Dermis blood vessel endothelial cell (primary cell): ENCODE results near the gene PFN3. TPM values are rescaled to one million over a fixed set of nuclear protein-coding genes. Genes with fewer than 3 reads are reported as not detected.
"Not testable (repeated sequence)": the region's sequence is repeated elsewhere in the genome, so short reads cannot be mapped to it uniquely, and the experiment has no call there.

Experiments used
- DNase-seq: peaks from one replicate; pipeline ENCODE4 v3.0.0; 2010
- total RNA-seq: library from RNA; depleted of rRNA; stranded (reverse); fragments of >200 nt; gene quantifications from 2 replicates; pipeline ENCODE4 v1.2.3, GENCODE V29; 2014

PFN3 gene
- total RNA-seq, 1 donor from 2014 or later, result not detected

DNA sequence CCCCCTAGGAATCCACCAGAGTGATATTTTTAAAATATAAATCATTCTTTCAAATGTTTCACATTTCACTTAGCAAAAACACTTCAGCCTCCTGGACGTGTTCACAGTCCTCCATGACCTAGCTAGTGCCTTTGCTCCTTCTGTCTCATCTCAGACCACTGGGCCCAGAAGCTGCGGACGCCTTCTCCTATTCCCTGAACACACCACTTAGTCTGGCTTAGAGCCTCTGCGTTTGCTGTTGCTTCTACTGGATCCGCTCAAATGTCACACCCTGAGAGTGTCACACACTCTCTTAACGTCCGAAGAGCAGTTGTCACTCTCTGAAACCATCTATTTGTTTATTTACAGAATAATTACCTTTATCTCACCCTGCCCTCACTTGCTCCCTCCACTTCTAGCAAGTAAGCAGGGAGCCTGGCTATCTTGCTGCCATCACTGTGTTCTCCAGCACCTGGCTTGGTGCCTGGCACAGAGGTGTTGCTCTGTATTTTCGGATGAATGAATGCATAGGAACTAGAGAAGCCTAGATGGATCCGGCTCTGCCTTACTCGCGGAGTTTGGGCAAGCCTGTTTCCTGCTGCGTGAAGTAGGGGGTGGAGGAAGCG, 24.8 kb upstream of the PFN3 start:
- DNase-seq, result no peak

DNA sequence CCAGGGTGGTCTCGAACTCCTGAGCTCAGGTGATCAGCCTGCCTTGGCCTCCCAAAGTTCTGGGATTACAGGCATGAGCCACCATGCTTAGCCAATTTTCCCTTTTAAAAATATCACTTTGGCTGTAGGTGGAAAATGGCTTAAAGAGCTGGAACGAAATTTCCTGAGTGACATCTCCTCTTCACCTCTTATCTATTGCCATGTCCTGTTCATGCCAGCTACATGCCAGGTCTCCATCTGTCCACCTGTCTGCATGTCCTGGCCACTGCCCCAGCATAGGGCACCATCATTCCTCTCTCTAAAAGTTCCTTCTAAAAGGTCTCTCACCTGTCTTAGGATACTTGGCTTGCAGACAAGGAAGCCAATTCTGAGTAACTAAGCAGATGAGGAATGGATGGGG, 23.2 kb upstream of the PFN3 start:
- no peak for DNase-seq

DNA sequence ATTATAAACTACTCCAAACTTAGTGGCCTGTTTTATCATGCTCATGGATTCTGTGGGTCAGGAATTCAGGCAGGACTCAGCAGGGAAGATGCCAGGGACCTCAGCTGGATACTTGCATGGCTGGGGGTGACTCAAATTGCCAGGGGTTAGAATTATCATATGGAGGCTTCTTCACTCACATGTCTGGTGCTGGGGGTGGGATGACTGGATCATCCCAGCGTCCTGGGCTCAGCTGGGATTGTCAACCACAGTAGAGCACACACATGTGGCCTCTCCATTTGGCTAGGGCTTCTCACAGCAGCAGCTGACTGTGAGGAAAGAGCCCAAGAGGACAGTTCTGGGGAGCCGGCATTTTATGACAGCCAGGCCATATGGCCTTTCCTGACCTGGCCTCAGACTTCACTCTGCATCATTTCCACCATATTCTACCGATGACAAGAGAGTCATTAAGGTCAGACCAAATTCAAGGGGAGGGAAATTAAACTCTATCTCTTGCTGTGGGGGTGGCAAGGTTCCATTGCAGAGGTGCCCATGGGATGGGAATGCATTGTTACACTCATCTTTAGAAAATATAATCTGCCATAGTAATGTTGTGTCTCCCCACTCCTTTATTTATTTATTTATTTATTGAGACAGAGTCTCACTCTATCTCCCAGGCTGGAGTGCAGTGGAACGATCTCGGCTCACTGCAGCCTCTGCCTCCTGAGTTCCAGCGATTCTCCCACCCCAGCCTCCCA, 20.8 kb upstream of the PFN3 start:
- DNase-seq, result no peak

DNA sequence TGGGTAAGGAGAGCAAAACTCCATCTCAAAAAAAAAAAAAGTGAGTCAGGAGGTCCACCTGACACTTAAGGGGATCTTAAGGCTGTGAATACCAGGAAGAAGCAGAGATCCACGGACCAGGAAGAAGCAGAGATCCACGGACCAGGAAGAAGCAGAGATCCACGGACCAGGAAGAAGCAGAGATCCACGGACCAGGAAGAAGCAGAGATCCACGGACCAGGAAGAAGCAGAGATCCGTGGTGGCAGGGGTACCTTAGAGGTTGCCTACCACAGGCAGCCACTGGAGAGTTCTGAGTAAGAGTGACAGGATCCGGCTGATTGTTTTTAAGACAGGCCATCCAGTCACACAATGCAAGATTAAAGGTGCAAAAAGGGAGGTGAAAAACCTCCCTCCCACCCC, 20.0 kb upstream of the PFN3 start:
- not testable (repeated sequence) for DNase-seq

DNA sequence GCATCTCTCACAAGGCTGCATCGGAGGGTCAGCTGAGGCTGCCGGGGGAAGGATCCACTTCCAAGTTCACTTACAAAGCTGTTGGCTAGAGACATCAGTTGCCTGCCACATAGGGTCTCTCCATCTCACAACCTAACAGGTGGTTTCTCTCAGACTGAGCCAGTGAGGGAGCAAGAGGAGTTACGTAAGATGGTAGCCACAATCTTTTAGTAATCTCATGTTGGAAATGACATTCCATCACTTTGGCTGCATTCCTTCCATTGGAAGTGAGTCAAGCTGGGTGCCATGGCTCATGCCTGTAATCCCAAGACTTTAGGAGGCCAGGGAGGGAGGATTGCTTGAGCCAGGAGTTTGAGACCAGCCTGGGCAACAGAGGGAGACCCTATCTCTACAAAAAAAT, 18.6 kb upstream of the PFN3 start:
- DNase-seq, result no peak

DNA sequence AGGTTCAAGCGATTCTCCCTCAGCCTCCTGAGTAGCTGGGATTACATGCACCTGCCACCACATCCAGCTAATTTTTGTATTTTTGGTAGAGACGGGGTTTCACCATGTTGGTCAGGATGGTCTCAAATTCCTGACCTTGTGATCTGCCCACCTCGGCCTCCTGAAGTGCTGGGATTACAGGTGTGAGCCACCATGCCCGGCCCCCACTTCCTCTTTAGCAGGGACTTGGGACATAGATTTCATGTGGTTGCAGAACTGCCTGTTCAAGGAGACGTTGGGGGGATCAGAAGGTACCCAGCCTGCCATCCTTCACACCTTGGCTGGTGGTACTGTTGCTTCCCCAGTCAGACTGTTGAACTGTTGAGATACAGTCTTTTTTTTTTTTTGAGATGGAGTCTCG, 16.6 kb upstream of the PFN3 start:
- DNase-seq, result not testable (repeated sequence)

DNA sequence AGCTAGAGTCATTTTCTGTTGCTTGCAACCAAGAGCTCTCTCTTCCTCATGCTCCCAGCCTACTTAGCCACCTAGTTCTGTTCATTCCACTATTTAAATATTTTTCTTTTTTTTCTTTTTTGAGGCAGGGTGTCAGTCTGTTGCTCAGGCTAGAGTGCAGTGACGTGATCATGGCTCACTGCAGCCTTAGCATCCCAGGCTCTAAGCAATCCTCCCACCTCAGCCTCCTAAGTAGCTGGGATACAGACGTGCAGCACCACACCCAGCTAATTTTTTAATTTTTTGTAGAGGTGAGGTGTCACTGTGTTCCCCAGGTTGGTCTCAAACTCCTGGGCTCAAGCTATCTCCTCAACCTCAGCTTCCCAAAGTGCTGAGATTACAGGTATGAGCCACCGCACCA, 14.0 kb upstream of the PFN3 start:
- DNase-seq, result no peak

DNA sequence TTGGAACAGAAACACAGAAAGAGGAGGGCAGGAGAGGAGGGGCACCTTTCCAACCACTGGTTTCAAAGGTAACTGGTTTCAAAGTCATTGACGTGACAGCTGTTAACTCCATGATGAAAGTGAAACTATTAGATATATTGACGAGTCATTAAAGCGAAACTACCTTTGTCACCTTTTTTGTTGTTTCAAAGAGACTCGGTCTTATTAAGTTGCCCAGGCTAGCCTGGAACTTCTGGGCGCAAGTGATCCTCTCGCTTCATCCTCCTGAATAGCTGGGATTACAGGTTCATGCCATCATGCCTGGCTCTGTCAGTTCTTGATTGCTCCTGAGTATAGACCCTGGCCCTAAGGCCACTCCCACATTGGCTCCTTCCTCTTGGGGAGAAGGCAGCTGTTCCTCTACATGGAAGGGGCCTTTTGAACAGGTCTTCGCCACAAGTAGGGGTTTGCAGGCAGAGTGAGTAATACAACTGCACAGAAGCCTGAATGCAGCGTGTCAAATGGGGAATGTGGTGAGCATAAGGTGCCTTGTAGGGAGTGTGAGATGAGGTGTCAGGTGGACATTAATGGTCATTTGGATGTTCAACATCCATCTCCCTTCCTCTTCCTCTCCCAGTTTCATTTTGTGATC, 12.3 kb upstream of the PFN3 start:
- DNase-seq, result no peak

DNA sequence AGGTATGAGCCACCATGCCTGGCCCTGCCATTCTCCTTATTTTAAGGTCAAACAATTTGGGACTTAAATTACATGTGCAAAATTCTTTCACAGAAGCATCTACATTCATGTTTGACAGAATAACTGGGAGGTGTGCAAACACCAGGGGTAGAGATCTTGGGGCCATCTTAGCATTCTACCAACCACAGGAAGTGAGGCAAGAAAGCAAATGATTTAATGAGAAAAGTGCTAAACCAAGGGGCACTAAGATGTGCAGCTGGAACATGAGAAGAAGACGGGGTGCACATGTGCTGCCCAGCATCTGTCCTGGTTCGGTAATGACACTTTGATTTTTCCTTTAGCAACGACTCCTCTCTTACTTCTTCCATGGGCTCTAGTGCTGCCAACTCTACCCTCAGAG, 10.1 kb upstream of the PFN3 start:
- no peak for DNase-seq

DNA sequence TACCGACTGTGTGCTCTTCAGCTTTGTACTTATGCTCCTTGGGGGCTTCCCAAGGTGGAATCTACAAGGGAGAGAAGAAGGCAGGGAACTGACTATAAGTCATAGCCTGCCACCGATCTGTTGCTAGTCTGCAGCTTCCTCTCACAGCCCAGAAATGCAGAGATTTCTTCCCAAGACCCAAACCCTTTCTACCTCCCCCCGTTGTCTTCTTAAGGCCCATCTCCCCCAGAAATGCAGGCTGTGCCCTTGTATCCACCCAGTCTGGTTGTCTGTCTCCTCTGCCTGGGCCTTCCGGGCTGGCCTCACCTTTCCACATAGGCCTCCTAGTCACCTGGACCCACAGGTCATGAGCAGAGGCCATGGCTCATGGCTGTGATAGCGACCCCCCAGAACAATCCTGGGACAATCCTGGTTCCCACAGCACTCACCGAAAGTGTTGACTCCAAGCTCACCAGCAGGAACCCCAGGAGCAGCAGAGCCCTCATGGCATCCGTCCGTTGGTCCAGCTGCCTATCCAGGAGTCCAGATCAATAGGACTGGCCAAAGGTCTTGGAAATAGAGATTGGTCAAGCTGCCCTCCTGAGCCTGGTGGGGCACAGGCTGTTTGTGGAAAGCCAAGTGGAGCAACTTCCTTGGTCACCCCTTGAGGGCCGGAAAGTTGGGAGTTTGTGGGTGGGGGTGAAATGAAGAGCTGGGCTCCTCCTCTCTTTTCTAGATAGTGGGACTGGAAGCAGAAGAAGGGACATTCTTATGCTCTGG, 8.8 kb upstream of the PFN3 start, which contains the start of gene F12:
F12 (minus strand) TSS at position 522 of the 759 bp plus-strand sequence; CDS start at position 485, 37 bp downstream.
- DNase-seq, result no peak

DNA sequence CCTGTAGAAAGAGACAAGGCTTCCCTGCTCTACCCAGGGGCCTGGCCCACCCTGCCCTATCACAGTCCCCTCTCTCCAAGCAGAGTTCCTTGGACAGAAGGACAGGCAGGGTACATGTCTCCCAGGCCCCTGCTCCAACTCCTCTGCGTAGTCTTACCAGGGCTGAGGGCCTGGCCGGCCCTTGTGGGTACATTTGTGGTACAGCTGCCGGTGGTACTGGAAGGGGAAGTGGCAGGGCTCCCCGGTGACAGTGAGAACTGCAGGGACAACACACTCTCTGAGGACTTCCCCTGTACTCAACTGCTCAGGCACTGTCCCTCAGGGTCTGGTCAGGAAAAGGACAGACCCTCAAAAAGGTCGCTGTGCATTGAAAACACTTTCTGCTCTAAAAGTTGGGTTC, 5.3 kb upstream of the PFN3 start:
- DNase-seq, result no peak

DNA sequence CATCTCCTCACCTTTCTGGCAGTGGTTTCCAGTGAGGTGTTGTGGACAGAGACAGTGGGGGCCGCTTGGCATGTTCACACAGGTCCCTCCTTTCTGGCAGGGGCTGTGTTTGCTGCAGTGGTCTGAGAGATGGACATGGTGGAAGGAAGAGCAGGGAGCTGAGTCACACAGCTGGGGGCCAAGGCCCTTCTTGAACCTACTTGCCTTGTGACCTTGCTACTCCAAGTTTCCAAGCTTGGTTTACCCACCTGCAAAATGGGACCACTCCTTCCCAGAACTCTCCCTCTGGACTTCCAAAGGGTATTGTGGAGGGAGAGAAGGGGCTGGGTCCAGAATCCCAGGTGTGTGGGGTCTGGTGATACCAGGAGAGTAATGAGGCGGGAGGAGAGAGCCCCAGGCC, 4.9 kb upstream of the PFN3 start:
- DNase-seq, result no peak

DNA sequence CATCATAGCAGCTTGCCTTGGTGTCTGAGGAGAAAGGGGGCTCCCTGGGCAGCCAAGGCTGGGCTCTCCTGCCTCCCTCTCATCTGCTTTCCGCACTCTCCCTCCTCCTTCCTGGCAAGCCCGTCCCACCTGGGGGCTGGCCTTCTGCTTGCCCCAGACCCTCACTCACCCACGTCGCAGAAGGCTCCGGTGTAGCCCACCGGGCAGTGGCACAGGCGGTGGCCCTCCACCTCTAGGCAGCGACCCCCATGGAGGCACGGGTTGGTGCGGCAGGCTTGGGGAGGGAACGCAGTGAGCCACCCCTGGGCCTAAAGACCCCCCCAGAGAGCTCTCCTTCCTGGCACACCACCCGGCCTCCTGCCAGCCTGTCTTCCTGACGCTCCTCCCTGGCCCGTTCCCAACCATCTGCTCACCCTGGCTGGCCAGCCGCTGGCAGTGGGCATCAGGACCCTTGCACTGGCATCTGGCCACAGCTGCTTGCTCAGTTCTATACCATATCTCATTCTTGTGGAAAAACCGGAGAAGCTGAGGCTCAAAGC, 4.2 kb upstream of the PFN3 start:
- DNase-seq, result no peak

DNA sequence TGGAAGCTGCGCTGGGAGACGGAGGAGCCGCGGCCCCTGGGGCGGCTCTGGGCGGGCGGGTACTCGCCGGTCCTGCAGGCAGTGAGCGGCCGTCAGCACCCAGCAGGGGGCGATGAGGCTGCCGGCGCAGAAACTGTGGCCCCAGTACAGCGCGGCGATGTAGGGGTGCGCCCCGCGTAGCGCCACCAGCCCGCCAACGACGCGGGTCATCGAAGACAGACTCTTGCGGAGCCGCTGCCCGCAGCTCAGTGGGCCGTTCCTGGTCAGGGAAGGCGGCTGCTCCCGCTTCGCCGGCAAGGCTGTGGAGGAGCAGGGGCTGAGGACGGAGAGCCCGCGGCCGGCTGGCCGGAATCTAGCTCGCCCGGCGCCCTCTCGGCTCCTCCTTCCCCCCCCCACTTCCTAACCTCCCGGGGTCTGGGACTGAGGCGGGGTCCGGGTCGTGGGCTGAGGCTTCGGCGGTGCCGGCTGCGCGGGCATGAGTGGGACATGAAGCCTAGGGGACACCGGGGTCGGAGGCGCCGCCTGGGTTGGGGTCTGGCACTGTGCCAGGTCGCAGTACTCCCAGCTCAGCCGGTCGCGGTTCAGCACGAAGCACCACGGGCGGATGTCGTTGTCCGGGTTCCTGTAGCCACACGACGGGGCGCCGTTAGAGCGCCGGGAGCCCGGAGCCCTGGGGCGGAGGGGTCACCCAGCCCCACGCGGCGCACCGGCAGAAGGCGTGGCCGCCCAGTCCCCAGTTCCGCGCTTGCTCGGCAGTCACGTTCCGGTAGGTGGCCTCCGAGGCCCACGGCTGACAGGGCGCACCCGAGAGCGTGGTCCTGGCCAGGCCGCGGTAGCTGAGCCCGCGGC, 3.6 kb upstream of the PFN3 start:
- DNase-seq, result peak; percentile 86

DNA sequence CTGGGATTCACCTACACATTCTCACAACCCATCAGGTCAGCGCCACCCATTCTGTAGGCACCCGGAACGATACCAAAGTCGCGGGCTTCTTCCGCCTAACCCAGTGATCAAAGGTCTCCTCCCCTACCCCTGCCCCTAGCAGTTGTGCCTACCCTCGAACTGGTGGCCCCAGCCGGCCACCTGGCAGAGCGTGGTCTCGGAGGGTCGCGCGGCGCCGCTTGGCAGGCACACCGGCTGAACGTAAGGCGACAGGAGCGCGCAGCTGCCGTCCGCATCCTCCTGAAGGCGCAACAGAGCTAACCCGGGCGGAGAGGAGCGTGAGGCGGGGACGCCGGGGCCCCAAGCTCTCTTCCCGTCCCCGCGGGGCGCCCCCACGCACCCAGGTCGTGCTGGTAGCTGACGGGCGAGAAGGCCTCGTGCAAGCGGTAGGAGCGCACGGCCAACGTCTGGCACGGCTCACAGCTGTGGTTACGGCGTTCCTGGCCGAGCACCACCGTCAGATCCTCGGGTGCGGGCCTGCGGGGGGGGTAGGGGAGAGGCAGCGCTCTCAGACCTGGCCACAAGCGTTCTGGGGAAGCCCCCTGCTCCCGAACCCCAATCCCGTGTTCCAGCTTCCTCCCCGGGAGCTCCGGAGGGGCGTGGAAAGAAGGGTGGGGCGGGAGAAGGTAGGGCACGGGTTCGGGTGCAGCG, 2.8 kb upstream of the PFN3 start:
- peak; percentile 32 for DNase-seq

DNA sequence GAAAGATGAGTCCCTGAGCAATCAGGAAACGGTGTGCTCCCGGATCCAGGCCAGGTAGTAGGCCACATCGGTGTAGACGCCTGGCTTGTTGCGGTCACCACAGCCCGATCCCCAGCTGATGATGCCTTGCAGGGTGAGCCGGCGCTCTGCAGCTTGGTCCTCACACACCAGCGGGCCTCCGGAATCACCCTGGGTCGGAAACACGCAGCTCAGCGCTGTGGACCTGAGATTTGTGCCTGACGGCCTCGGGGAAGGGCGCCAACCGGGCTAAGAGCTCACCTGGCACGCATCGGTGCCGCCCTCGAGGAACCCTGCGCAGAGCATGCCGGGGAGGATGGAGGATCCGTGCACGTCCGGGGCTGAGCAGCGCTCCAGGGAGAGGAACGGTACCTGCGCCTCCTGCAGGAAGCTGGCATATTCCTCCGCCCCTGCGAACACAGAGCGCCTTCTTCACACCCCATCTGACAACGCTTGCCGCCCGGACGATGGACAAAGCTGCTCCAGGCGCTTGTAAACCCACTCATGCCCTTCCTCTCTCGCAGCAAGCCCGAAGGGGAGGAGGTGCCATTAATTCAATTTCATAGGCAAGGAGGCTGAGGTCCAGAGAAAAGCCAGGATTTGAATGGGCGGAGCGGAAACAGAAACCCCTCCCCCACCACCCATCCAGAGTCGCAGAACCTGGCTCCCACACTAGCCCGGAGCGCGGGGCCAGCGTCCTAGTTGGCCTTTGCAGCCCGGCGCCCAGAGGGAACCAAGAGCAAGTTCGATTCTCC, 2.0 kb upstream of the PFN3 start:
- peak; percentile 48 for DNase-seq

DNA sequence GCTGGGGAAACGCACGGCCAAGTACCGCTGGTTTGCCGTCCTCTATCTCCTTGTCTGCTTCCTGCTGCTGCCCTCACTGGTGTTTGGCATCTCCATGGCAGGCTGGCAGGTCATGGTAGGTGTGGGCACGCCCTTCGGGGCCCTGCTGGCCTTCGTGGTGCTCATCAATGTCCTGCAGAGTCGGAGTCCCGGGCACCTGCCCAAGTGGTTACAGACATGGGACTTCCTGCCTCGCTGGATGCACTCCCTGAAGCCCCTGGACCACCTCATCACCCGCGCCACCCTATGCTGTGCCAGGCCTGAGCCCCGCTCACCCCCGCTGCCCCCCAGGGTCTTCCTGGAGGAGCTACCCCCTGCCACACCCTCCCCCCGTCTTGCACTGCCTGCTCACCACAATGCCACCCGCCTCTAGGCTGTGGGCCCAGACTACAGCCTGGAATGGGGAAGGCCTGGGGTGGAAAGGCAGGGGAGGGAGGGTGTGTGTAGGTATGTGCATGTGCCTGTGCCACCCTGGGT, 2.5 kb downstream of the PFN3 start:
- no peak for DNase-seq

DNA sequence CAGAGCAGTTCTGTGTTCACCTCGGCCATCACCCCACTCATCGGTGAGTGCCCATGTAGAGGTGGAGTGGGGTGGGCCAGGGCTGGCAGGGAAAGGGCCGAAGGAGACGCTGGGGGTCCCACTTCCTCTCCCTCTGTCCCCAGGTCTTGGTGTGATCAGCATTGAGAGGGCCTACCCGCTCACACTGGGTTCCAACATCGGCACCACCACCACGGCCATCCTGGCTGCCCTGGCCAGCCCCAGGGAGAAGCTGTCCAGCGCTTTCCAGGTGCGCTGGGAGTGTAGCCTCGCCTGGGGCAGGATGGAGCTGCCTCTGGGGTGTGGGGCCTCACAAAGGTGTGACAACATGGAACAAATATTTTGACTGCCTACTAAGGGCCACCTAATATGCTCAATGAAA, 3.7 kb downstream of the PFN3 start:
- no peak for DNase-seq

DNA sequence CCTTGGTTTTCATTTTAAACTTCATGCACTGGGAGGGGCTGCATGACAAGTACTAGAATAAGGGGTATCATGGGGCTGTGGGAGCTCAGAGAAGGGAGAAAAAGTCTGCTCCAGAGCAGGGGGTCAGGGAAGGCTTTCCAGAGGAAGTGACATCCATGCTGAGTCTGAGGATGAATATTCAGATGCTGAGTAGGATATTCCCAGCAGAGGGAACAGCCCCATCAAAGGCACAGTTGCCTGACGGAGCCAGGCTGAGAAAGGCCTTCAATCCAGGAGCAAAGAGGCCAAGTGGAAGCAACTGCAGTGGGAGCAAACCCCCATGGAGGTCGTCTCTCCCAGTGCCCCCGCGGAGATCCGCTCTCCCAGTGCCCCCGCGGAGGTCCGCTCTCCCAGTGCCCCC, 4.4 kb downstream of the PFN3 start:
- no peak for DNase-seq

DNA sequence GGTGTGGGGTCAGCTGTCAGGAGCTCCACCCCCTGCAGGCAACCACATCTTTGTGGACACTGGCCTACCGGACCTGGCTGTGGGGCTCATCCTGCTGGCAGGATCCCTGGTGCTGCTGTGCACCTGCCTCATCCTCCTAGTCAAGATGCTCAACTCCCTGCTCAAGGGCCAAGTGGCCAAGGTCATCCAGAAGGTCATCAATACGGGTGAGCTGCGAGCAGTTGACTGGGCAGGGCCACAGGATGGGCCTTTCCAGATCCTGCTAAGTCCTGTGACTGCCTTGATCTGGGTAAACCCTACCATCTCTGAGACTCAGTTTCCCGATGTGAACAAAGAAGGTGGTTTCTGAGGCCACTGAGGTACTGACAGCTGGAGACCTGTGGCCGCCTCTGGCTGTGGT, 6.5 kb downstream of the PFN3 start:
- DNase-seq, result no peak
